Upper lobe of left lung (tissue), 4 donors: ENCODE data around the gene FEZ2.

Source experiments
- EP300 ChIP-seq, 4 donors: sonication (generic); formaldehyde crosslinking; IDR thresholded peaks; one replicate each; pipeline ENCODE4 v1.5.1; 2017; ENCODE audit warnings: antibody characterized with exemption in 4 of 4, control low read depth in 2 of 4
- POLR2A ChIP-seq, 4 donors: fragments of 450-650 bp; IDR thresholded peaks; one replicate each; pipeline ENCODE4 v1.5.1; 2016 to 2017; ENCODE audit warnings: antibody characterized with exemption in 4 of 4, mild to moderate bottlenecking in 2 of 4
- POLR2AphosphoS5 ChIP-seq, 2 donors: sonication (generic); formaldehyde crosslinking; IDR thresholded peaks; one replicate each; pipeline ENCODE4 v1.5.1; 2017; ENCODE audit warnings: antibody characterized with exemption in 2 of 2
- TF ChIP-seq, protein P1 (sequence below), 6 experiments: fragments of 450-650 bp in 4 of 6; fragments of 200-600 bp in 2 of 6; sonication (generic) in 2 of 6; IDR thresholded peaks; one replicate each; pipeline ENCODE4 v1.5.1; 2016 to 2019; ENCODE audit warnings: antibody characterized with exemption in 6 of 6

DNA sequence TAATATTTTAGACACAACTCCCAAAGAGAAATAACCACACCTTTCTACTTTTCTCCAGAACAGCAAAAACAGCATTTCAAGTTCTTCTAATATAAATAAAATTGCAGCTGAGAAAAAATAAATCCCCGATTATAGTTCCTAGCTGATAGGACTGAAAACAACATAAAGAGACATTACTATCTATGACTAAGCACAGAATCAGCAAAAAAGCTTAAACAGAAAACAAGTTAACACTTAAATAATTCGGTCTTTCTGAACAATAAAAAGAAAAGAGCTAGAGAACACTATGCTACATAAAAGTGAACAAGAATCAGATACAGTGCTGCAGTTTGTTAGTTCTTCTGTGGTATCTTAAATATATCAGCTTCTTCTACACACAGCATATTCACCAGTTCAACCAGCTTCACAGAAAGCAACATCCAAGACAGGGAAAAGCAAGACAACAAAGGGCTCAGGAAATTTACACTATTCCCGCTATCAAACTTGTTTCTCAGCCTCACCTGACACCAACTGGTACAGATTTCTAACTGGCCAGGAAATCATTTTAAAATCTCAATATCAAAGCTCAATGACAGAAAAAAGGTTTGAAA lies 28.6 kb downstream of the FEZ2 start:
- no peak for TF ChIP-seq POLR2A (IDR thresholded peaks at IDR 0.05)
- no peak for TF ChIP-seq EP300 (IDR thresholded peaks at IDR 0.05)
- TF ChIP-seq, protein P1, sequence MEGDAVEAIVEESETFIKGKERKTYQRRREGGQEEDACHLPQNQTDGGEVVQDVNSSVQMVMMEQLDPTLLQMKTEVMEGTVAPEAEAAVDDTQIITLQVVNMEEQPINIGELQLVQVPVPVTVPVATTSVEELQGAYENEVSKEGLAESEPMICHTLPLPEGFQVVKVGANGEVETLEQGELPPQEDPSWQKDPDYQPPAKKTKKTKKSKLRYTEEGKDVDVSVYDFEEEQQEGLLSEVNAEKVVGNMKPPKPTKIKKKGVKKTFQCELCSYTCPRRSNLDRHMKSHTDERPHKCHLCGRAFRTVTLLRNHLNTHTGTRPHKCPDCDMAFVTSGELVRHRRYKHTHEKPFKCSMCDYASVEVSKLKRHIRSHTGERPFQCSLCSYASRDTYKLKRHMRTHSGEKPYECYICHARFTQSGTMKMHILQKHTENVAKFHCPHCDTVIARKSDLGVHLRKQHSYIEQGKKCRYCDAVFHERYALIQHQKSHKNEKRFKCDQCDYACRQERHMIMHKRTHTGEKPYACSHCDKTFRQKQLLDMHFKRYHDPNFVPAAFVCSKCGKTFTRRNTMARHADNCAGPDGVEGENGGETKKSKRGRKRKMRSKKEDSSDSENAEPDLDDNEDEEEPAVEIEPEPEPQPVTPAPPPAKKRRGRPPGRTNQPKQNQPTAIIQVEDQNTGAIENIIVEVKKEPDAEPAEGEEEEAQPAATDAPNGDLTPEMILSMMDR (IDR thresholded peaks at IDR 0.05), result no peak
- TF ChIP-seq POLR2AphosphoS5 (IDR thresholded peaks at IDR 0.05), result no peak
